SJCRH30 (cell line): ENCODE measurements around the gene RPL13. TPM values are rescaled to one million over a fixed set of nuclear protein-coding genes. Genes with fewer than 3 reads are reported as not detected.
"Not testable (repeated sequence)": the region's sequence is repeated elsewhere in the genome, so short reads cannot be mapped to it uniquely, and the experiment has no call there.

Source experiments
- DNase-seq, 2 experiments: peaks; one replicate each; pipeline ENCODE4 v3.0.0-alpha.2; 2015 to 2020
- H3K27ac ChIP-seq: fragments of 250-450 bp; sonication (Bioruptor Pico); 2 replicates; pipeline ENCODE4 v1.5.1; 2020; ENCODE audit warnings: mild to moderate bottlenecking, moderate library complexity
- H3K27me3 ChIP-seq: fragments of 250-450 bp; sonication (Bioruptor Pico); 2 replicates; pipeline ENCODE4 v1.5.1; 2020; ENCODE audit warnings: mild to moderate bottlenecking, moderate library complexity
- H3K36me3 ChIP-seq: fragments of 250-450 bp; sonication (Bioruptor Pico); 2 replicates; pipeline ENCODE4 v1.5.1; 2020; ENCODE audit warnings: mild to moderate bottlenecking, moderate library complexity
- H3K4me1 ChIP-seq: fragments of 250-450 bp; sonication (Bioruptor Pico); 2 replicates; pipeline ENCODE4 v1.5.1; 2020; ENCODE audit warnings: mild to moderate bottlenecking, moderate library complexity
- H3K4me3 ChIP-seq: fragments of 250-450 bp; sonication (Bioruptor Pico); 2 replicates; pipeline ENCODE4 v1.5.1; 2020; ENCODE audit warnings: mild to moderate bottlenecking, moderate library complexity
- H3K9me3 ChIP-seq: fragments of 250-450 bp; sonication (Bioruptor Pico); replicated peaks from 2 replicates; pipeline ENCODE4 v1.5.1; 2020; ENCODE audit warnings: mild to moderate bottlenecking, moderate library complexity
- total RNA-seq: library from RNA; depleted of rRNA; stranded (reverse); fragments of >200 nt; shearing (Covaris generic); gene quantifications from 2 replicates; pipeline ENCODE4 v1.2.3, GENCODE V29; 2014

RPL13 gene
- total RNA-seq, 1 experiment from 2014 or later = 5,665 TPM

GRCh38 chr16:89586853-89587252 lies 26.4 kb downstream of the RPL13 start:
- no peak overlapping the region for H3K4me3 ChIP-seq
- peaks cover 14% of the 10 kb centered on the region for H3K4me1 ChIP-seq
- DNase-seq = no peak
- no peaks in the 10 kb centered on the region for H3K9me3 ChIP-seq
- H3K27me3 ChIP-seq = peaks cover 15% of the 10 kb centered on the region; the same call in 1 of the 2 replicates
- no peaks in the 10 kb centered on the region for H3K36me3 ChIP-seq
- H3K27ac ChIP-seq = no peak overlapping the region

GRCh38 chr16:89587676-89588075 lies 27.2 kb downstream of the RPL13 start:
- not testable (repeated sequence) for H3K27ac ChIP-seq, H3K9me3 ChIP-seq, DNase-seq, H3K4me1 ChIP-seq, H3K4me3 ChIP-seq, H3K36me3 ChIP-seq
- H3K27me3 ChIP-seq = peaks cover 15% of the 10 kb centered on the region; the same call in 1 of the 2 replicates

- Histone ChIP-seq H3K9me3 (no peaks in the 10 kb centered on the region), H3K4me3 (no peak overlapping the region), H3K36me3 (no peaks in the 10 kb centered on the region), H3K27ac (no peak overlapping the region), H3K4me1 (peaks cover 8% of the 10 kb centered on the region), H3K27me3 (peaks cover 15% of the 10 kb centered on the region; the same call in 1 of the 2 replicates)
- no peak for DNase-seq
Observed at GRCh38 chr16:89588413-89589109, 28.1 kb downstream of the RPL13 start.

- no peak for DNase-seq
- no peaks in the 10 kb centered on the region for H3K9me3 ChIP-seq
- peaks cover 8% of the 10 kb centered on the region for H3K4me1 ChIP-seq
- H3K36me3 ChIP-seq = no peaks in the 10 kb centered on the region
- H3K4me3 ChIP-seq = no peak overlapping the region
- no peak overlapping the region for H3K27ac ChIP-seq
- peaks cover 9% of the 10 kb centered on the region; the same call in 1 of the 2 replicates for H3K27me3 ChIP-seq
Observed at GRCh38 chr16:89589241-89589926, 28.9 kb downstream of the RPL13 start.

- H3K27ac ChIP-seq = no peak overlapping the region
Observed at GRCh38 chr16:89593841-89594240, 33.4 kb downstream of the RPL13 start.

GRCh38 chr16:89595330-89596060 lies 35.0 kb downstream of the RPL13 start:
- H3K27me3 ChIP-seq = no peaks in the 10 kb centered on the region
- no peaks in the 10 kb centered on the region for H3K36me3 ChIP-seq
- no peaks in the 10 kb centered on the region for H3K4me1 ChIP-seq
- H3K27ac ChIP-seq = no peak overlapping the region
- H3K9me3 ChIP-seq = no peaks in the 10 kb centered on the region
- H3K4me3 ChIP-seq = no peak overlapping the region
- no peak for DNase-seq

More at GRCh38 chr16:89593841-89594240, 33.4 kb downstream of the RPL13 start:
- H3K4me3 ChIP-seq = no peak overlapping the region
- H3K4me1 ChIP-seq = no peaks in the 10 kb centered on the region
- no peaks in the 10 kb centered on the region for H3K27me3 ChIP-seq
- no peaks in the 10 kb centered on the region for H3K9me3 ChIP-seq
- H3K36me3 ChIP-seq = no peaks in the 10 kb centered on the region
- no peak for DNase-seq

- no peaks in the 10 kb centered on the region for H3K4me1 ChIP-seq
Observed at GRCh38 chr16:89596061-89596689, 35.7 kb downstream of the RPL13 start.

GRCh38 chr16:89596957-89597649 lies 36.6 kb downstream of the RPL13 start:
- H3K9me3 ChIP-seq = no peaks in the 10 kb centered on the region
- H3K4me1 ChIP-seq = peaks cover 5% of the 10 kb centered on the region; the same call in 1 of the 2 replicates
- H3K36me3 ChIP-seq = no peaks in the 10 kb centered on the region
- DNase-seq = no peak
- H3K27ac ChIP-seq = no peak overlapping the region
- no peak overlapping the region for H3K4me3 ChIP-seq
- H3K27me3 ChIP-seq = no peaks in the 10 kb centered on the region

More at GRCh38 chr16:89596061-89596689, 35.7 kb downstream of the RPL13 start:
- no peak for DNase-seq
- Histone ChIP-seq H3K9me3 (no peaks in the 10 kb centered on the region), H3K4me3 (no peak overlapping the region), H3K27me3 (no peaks in the 10 kb centered on the region), H3K27ac (no peak overlapping the region), H3K36me3 (no peaks in the 10 kb centered on the region)

GRCh38 chr16:89598199-89598598 lies 37.7 kb downstream of the RPL13 start:
- DNase-seq = no peak
- Histone ChIP-seq H3K4me1 (peaks cover 11% of the 10 kb centered on the region; the same call in 1 of the 2 replicates), H3K36me3 (no peaks in the 10 kb centered on the region), H3K4me3 (no peak overlapping the region), H3K9me3 (no peaks in the 10 kb centered on the region), H3K27me3 (no peaks in the 10 kb centered on the region), H3K27ac (no peak overlapping the region)

GRCh38 chr16:89599451-89599858 lies 39.0 kb downstream of the RPL13 start:
- peak; percentile 65 to 70 for DNase-seq
- Histone ChIP-seq H3K4me3 (no peak overlapping the region), H3K27ac (no peak overlapping the region), H3K27me3 (no peaks in the 10 kb centered on the region), H3K36me3 (no peaks in the 10 kb centered on the region), H3K4me1 (peaks cover 11% of the 10 kb centered on the region; the same call in 1 of the 2 replicates), H3K9me3 (no peaks in the 10 kb centered on the region)

- Histone ChIP-seq H3K9me3 (no peaks in the 10 kb centered on the region), H3K27me3 (no peaks in the 10 kb centered on the region), H3K4me3 (no peak overlapping the region), H3K36me3 (no peaks in the 10 kb centered on the region), H3K27ac (no peak overlapping the region), H3K4me1 (peaks cover 11% of the 10 kb centered on the region; the same call in 1 of the 2 replicates)
- DNase-seq = no peak
Observed at GRCh38 chr16:89599902-89600301, 39.4 kb downstream of the RPL13 start.

- Histone ChIP-seq H3K27ac (no peak overlapping the region), H3K4me3 (no peak overlapping the region), H3K36me3 (no peaks in the 10 kb centered on the region), H3K4me1 (peaks cover 11% of the 10 kb centered on the region; the same call in 1 of the 2 replicates), H3K9me3 (no peaks in the 10 kb centered on the region), H3K27me3 (no peaks in the 10 kb centered on the region)
- no peak for DNase-seq
Observed at GRCh38 chr16:89600427-89600826, 39.9 kb downstream of the RPL13 start.

GRCh38 chr16:89600956-89601355 lies 40.5 kb downstream of the RPL13 start:
- Histone ChIP-seq H3K27ac (no peak overlapping the region), H3K36me3 (no peaks in the 10 kb centered on the region), H3K27me3 (no peaks in the 10 kb centered on the region), H3K4me1 (peaks cover 12% of the 10 kb centered on the region), H3K4me3 (no peak overlapping the region), H3K9me3 (no peaks in the 10 kb centered on the region)
- DNase-seq = no peak

- no peak overlapping the region for H3K27ac ChIP-seq
- no peaks in the 10 kb centered on the region for H3K27me3 ChIP-seq
- H3K4me1 ChIP-seq = peaks cover 14% of the 10 kb centered on the region
- H3K9me3 ChIP-seq = no peaks in the 10 kb centered on the region
- DNase-seq = no peak
- H3K4me3 ChIP-seq = no peak overlapping the region
- no peaks in the 10 kb centered on the region for H3K36me3 ChIP-seq
Observed at GRCh38 chr16:89601906-89602272, 41.4 kb downstream of the RPL13 start.
